ENCODE results near the gene AKNA. TPM values are rescaled to one million over a fixed set of nuclear protein-coding genes. Genes with fewer than 3 reads are reported as not detected.

Gene AKNA
- total and polyA plus RNA-seq, 2 experiments from 2014 or later = 5.7 to 25.2 TPM

DNA sequence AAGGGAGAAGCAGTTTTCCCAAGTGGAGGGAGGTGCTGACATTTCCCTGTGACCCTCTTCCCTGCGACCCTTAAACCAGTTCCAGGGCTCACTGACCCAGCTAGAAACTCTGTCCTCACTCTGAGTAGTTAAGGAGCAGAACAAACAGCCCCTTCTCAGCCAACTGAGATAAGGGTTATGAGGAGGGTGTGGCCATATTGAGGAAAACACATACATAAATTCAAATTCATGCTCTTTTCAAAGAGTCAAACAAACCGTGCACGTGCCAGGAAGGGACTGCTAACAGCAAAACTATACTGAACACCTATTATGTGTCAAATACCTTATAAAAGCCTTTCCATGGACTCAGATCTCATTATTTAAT lies 4.9 kb upstream of the AKNA start:
- Histone ChIP-seq H3K4me3 (no peak overlapping the region), H3K36me3 (no peaks in the 10 kb centered on the region), H3K4me1 (ENCODE audit: low read depth) (peaks cover 21% of the 10 kb centered on the region), H3K27me3 (no peaks in the 10 kb centered on the region), H3K9me3 (ENCODE audit: low read depth) (no peaks in the 10 kb centered on the region), H3K27ac (no peak overlapping the region)
- DNase-seq (ENCODE audit: low read depth in 1 of 2, low spot score in 1 of 2) = no peak
- TF ChIP-seq, protein P1, sequence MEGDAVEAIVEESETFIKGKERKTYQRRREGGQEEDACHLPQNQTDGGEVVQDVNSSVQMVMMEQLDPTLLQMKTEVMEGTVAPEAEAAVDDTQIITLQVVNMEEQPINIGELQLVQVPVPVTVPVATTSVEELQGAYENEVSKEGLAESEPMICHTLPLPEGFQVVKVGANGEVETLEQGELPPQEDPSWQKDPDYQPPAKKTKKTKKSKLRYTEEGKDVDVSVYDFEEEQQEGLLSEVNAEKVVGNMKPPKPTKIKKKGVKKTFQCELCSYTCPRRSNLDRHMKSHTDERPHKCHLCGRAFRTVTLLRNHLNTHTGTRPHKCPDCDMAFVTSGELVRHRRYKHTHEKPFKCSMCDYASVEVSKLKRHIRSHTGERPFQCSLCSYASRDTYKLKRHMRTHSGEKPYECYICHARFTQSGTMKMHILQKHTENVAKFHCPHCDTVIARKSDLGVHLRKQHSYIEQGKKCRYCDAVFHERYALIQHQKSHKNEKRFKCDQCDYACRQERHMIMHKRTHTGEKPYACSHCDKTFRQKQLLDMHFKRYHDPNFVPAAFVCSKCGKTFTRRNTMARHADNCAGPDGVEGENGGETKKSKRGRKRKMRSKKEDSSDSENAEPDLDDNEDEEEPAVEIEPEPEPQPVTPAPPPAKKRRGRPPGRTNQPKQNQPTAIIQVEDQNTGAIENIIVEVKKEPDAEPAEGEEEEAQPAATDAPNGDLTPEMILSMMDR (IDR thresholded peaks at IDR 0.05; ENCODE audit: low read depth, low read length) = no peak

DNA sequence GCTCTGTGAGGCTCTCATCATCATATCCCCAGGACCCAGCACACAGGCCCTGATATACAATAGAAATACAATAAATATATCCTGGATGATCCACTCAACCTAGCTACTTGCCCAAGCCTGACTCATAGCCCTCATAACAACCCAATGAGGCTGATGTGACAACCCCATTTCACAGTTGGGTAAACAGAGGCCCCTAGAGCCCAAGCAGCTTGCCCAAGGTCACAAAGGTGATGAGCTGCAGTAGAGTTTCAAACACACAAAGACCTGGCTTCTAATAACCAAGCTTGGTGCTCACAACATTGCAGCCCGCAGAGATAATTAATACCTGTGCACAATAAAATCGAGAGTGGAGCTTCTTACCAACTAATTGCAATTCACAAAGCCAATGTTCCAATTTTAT lies 3.2 kb upstream of the AKNA start:
- DNase-seq (ENCODE audit: low read depth in 1 of 2, low spot score in 1 of 2) = no peak
- Histone ChIP-seq H3K4me1 (ENCODE audit: low read depth) (peaks cover 34% of the 10 kb centered on the region), H3K36me3 (no peaks in the 10 kb centered on the region), H3K9me3 (ENCODE audit: low read depth) (no peaks in the 10 kb centered on the region), H3K4me3 (no peak overlapping the region), H3K27me3 (no peaks in the 10 kb centered on the region), H3K27ac (no peak overlapping the region)
- TF ChIP-seq, protein P1 (IDR thresholded peaks at IDR 0.05; ENCODE audit: low read depth, low read length) = no peak

DNA sequence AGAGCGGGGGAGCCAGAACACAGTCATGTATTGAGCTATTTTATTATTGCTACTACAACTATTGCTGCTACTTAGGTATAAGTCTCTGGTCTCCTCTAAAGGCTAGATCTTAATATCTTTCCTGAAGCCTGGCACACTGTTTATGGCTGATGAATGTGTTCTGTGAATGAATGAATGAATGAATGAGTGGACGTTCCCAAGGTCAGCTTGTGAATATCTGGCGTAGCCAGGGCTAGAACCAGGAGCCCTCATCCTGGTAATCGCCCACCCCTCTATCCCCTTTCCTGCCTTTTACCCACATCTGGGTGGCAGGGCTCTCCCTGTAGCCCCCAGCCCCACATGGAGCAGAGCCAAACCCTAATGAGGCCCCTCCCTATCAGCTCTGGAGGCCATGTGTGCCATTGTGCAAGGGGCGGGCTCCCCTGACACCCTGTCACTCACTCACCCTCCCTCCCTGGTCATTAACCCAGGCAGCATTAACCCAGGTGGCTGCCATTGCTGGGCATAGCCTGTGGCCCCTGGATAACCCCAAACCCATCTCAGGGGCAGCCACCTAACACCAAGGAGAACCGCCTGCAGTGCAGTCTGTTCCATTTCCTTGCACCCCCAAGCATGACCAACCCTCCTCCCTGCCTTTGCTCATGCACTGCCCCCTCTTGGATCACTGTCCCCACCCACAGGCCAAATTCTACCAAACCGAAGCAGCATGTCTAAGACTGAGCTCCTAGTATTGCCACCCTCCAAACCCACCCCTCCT lies 2.0 kb upstream of the AKNA start:
- Histone ChIP-seq H3K4me1 (ENCODE audit: low read depth) (peaks cover 32% of the 10 kb centered on the region), H3K4me3 (no peak overlapping the region), H3K27me3 (no peaks in the 10 kb centered on the region), H3K9me3 (ENCODE audit: low read depth) (no peaks in the 10 kb centered on the region), H3K36me3 (no peaks in the 10 kb centered on the region), H3K27ac (no peak overlapping the region)
- no peak for DNase-seq (ENCODE audit: low read depth in 1 of 2, low spot score in 1 of 2)
- TF ChIP-seq, protein P1 (IDR thresholded peaks at IDR 0.05; ENCODE audit: low read depth, low read length) = no peak

DNA sequence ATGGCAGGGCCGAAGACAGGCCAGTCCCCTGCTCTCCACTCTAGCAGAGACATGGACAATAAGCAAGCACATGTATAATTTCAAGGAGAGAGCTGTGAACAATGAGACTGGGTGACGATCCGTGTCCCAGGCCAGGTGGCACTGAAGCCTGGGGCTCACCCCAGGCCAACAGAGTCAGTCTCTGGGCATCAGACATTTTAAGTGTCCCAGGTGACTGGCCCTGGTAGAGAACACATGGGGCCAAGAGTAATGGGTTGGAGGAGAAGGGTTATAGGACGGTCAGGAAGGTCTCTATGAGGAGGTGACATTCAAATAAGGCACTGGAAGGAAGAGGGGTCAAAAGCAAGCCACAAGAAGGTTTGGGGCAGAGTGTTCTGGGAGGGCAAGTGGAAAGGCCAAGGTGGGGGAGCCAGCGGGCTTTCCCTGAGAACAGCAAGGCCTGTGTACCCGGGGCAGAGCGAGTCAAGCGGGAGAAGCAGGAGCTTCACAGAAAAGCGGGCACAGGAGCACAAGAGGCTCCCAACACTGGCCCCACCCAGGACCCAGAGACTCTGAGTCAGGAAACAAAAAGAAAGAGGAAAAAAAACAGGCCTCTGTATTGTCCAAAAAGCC lies 1.1 kb upstream of the AKNA start:
- TF ChIP-seq, protein P1 (IDR thresholded peaks at IDR 0.05; ENCODE audit: low read depth, low read length) = no peak
- peak overlapping the region; percentile 70 for H3K27ac ChIP-seq
- no peaks in the 10 kb centered on the region for H3K9me3 ChIP-seq (ENCODE audit: low read depth)
- peaks cover 36% of the 10 kb centered on the region for H3K4me1 ChIP-seq (ENCODE audit: low read depth)
- H3K4me3 ChIP-seq = no peak overlapping the region
- DNase-seq (ENCODE audit: low read depth in 1 of 2, low spot score in 1 of 2) = no peak
- H3K27me3 ChIP-seq = no peaks in the 10 kb centered on the region
- H3K36me3 ChIP-seq = no peaks in the 10 kb centered on the region

DNA sequence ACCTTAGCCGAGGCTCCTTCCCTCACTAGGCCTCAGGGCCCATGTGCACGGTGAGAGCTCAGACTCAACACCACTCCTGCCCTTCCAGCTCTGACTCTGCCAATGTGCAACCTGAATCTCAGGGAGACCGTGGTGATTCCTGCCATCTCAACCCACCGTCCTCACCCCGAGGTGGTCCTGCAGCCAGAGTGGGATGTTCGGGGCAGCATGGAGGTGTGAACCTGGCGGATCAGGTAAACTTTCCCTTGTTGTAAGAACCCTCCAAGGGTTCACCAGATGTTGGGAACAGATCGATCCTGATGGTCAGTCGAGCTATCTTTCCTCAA lies 538 bp upstream of the AKNA start:
- peak overlapping the region; percentile 70 for H3K27ac ChIP-seq
- DNase-seq (ENCODE audit: low read depth in 1 of 2, low spot score in 1 of 2) = no peak
- H3K9me3 ChIP-seq (ENCODE audit: low read depth) = no peaks in the 10 kb centered on the region
- peaks cover 42% of the 10 kb centered on the region for H3K4me1 ChIP-seq (ENCODE audit: low read depth)
- no peak overlapping the region for H3K4me3 ChIP-seq
- TF ChIP-seq, protein P1 (IDR thresholded peaks at IDR 0.05; ENCODE audit: low read depth, low read length) = no peak
- no peaks in the 10 kb centered on the region for H3K27me3 ChIP-seq
- H3K36me3 ChIP-seq = no peaks in the 10 kb centered on the region
